Heart left ventricle (tissue), 16 donors: ENCODE results near the gene SELENON. TPM values are rescaled to one million over a fixed set of nuclear protein-coding genes. Genes with fewer than 3 reads are reported as not detected.
A peak's percentile ranks its signal among the peaks of the same experiment; 100 is the strongest.

ENCODE experiments used
- ATAC-seq, 4 donors: fragments of 200-7000 bp; cut with Tn5 transposase; one replicate each; pipeline ENCODE4 v1.9.1; 2020 to 2022; ENCODE audit warnings: moderate library complexity in 4 of 4, mild to moderate bottlenecking in 3 of 4, moderate number of reproducible peaks in 1 of 4
- DNase-seq, 5 donors: peaks; one replicate each; pipeline ENCODE4 v3.0.0-alpha.2; 2020
- H3K27ac ChIP-seq, 12 donors: fragments of 200-600 bp; sonication (generic) in 4 of 12; one replicate each; pipeline versions ENCODE4 v1.5.0 to v1.8.0; 2016 to 2022; ENCODE audit warnings: mild to moderate bottlenecking in 2 of 12
- H3K27me3 ChIP-seq, 9 donors: fragments of 200-600 bp; sonication (generic) in 2 of 9; one replicate each; pipeline versions ENCODE4 v1.5.1 to v1.8.0; 2016 to 2022; ENCODE audit warnings: mild to moderate bottlenecking in 3 of 9
- H3K36me3 ChIP-seq, 9 donors: fragments of 200-600 bp; sonication (generic) in 2 of 9; one replicate each; pipeline versions ENCODE4 v1.5.0 to v1.8.0; 2018 to 2022; ENCODE audit warnings: mild to moderate bottlenecking in 2 of 9
- H3K4me1 ChIP-seq, 12 donors: fragments of 200-600 bp; sonication (generic) in 4 of 12; one replicate each; pipeline versions ENCODE4 v1.5.0 to v1.8.0; 2016 to 2022; ENCODE audit warnings: mild to moderate bottlenecking in 3 of 12
- H3K4me3 ChIP-seq, 12 donors: fragments of 200-600 bp; sonication (generic) in 4 of 12; one replicate each; pipeline versions ENCODE4 v1.5.0 to v1.8.0; 2017 to 2022; ENCODE audit warnings: mild to moderate bottlenecking in 9 of 12, moderate library complexity in 4 of 12
- H3K9me3 ChIP-seq, 12 donors: fragments of 200-600 bp; sonication (generic) in 4 of 12; one replicate each; pipeline versions ENCODE4 v1.5.0 to v1.8.0; 2016 to 2022; ENCODE audit warnings: mild to moderate bottlenecking in 1 of 12
- POLR2A ChIP-seq, 2 donors: fragments of 450-650 bp; IDR thresholded peaks; one replicate each; pipeline ENCODE4 v1.6.1; 2017; ENCODE audit warnings: antibody characterized with exemption in 2 of 2, mild to moderate bottlenecking in 2 of 2, moderate library complexity in 2 of 2
- WGBS, 4 donors: extraction: QIAGEN DNeasy Blood & Tissue Kit in 2 of 4; methylation state at CpG; one replicate each; pipeline versions ENCODE4 v1.1.5 to v1.1.7; 2013 to 2018; 5-methylcytosine and 5-hydroxymethylcytosine counted together
- intact Hi-C, 10 donors: fragments of 100-400 bp; cut with DNase I; formaldehyde crosslinking; loops; one replicate each; pipeline versions ENCODE4 v1.11.1 to v1.14.2; 2022
- polyA plus RNA-seq, 2 donors: library from polyadenylated mRNA; stranded (reverse); fragments of 200-250 nt; gene quantifications; one replicate each; pipeline ENCODE4 v1.2.3, GENCODE V29; 2013
- total RNA-seq, 9 donors: library from RNA; depleted of rRNA in 2 of 9; stranded (reverse); fragments of >200 nt in 2 of 9; fragmentation: NEBNext Ultra II Directional in 3 of 9; extraction: Animal tissue kit (Norgen Biotek cat#: 25700) in 3 of 9; gene quantifications; one replicate each; pipeline versions ENCODE4 v1.1.0 to v1.2.4, GENCODE V29; 2016 to 2023
- TF ChIP-seq, protein P1 (sequence below), 12 donors: fragments of 200-600 bp; sonication (generic) in 4 of 12; IDR thresholded peaks; one replicate each; pipeline versions ENCODE4 v1.5.0 to v1.8.0; 2018 to 2022; ENCODE audit warnings: antibody characterized with exemption in 12 of 12, mild to moderate bottlenecking in 5 of 12
- donor health status: ischemic (EF 13 %, LVEDD 7.1; RV severe dilation, severe dysfunction).
- donor health status: healthy with polysubstance abuse.
- donor health status: DM: no; HTN: yes; CAD: no.
- donor health status: DM: no; HTN: no; CAD: no.
- donor health status: ischemic (EF 25% LVEDD 6.9; RV normal size, moderate dysfunction).
- donor health status: ischemic (EF 25% LVEDD 5.7; RV mildly dilated, moderate dysfunction).
- donor health status: healthy.
- donor health status: DM: yes; HTN: yes; CAD: no.
- donor health status: ischemic (EF 35%, LVEDD 5.7; RV mildly dilated, moderate dysfunction).
- donor health status: nonischemic (EF 11% LVEDD 7.7; RV severe dilation, severe dysfunction).
- donor health status: DM: yes; HTN: yes; CAD: no.
- donor health status: PGD.
- donor health status: ischemic (EF 29% LVEDD 5.4; RV normal size, mild dysfunction).
- donor health status: nonischemic (EF 23%, LVEDD 6.1; RV moderate dilation, normal function).

Gene SELENON
- total and polyA plus RNA-seq, 11 donors, result 28.9 to 92.3 (median 48.5) TPM

DNA sequence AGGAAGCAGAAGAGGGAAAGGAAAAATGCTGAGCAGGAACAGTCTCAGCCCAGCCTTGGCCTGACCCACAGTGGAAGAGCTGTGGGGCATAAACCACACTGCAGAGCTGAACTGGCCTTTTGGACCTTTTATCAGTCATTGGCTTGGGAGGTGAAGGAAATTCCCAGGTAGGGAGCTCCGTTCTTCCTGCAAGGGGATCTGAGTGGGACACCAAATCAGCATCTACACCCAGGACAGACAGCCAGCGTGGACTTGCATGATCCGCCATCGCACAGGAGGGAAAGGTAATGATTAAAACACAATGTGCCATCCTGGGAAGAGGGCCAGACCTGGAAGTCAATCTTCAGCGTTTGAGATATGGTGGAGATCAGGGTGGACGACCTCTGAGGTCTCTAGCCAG is 18.6 kb downstream of the SELENON start:
- Histone ChIP-seq H3K4me3 (peak overlapping the region in 7 of 12 donors; percentile 84 to 96 (median 88)), H3K27ac (peak overlapping the region in 4 of 12 donors; percentile 40 to 90 (median 46)), H3K27me3 (no peaks in the 10 kb centered on the region), H3K4me1 (peaks cover 0 to 53% (median 30%) of the 10 kb centered on the region in 12 donors), H3K9me3 (no peaks in the 10 kb centered on the region), H3K36me3 (peaks cover 0 to 37% (median 29%) of the 10 kb centered on the region in 9 donors)
- 28 to 48% (median 41%) methylated on average over 6 of the region's 6 CpGs for WGBS, 4 donors
- intact Hi-C loops, result loop anchor here in 2 of 10 donors (5.0 to 10.0 kb wide), 2 partner anchors 571 to 574 kb away; partner anchors contain the start of gene RSRP1 (in 2 of the 2)
- no peak for DNase-seq
- ATAC-seq, result no peak
- no peak for TF ChIP-seq POLR2A (IDR thresholded peaks at IDR 0.05)
- TF ChIP-seq, protein P1, sequence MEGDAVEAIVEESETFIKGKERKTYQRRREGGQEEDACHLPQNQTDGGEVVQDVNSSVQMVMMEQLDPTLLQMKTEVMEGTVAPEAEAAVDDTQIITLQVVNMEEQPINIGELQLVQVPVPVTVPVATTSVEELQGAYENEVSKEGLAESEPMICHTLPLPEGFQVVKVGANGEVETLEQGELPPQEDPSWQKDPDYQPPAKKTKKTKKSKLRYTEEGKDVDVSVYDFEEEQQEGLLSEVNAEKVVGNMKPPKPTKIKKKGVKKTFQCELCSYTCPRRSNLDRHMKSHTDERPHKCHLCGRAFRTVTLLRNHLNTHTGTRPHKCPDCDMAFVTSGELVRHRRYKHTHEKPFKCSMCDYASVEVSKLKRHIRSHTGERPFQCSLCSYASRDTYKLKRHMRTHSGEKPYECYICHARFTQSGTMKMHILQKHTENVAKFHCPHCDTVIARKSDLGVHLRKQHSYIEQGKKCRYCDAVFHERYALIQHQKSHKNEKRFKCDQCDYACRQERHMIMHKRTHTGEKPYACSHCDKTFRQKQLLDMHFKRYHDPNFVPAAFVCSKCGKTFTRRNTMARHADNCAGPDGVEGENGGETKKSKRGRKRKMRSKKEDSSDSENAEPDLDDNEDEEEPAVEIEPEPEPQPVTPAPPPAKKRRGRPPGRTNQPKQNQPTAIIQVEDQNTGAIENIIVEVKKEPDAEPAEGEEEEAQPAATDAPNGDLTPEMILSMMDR (IDR thresholded peaks at IDR 0.05), result no peak

DNA sequence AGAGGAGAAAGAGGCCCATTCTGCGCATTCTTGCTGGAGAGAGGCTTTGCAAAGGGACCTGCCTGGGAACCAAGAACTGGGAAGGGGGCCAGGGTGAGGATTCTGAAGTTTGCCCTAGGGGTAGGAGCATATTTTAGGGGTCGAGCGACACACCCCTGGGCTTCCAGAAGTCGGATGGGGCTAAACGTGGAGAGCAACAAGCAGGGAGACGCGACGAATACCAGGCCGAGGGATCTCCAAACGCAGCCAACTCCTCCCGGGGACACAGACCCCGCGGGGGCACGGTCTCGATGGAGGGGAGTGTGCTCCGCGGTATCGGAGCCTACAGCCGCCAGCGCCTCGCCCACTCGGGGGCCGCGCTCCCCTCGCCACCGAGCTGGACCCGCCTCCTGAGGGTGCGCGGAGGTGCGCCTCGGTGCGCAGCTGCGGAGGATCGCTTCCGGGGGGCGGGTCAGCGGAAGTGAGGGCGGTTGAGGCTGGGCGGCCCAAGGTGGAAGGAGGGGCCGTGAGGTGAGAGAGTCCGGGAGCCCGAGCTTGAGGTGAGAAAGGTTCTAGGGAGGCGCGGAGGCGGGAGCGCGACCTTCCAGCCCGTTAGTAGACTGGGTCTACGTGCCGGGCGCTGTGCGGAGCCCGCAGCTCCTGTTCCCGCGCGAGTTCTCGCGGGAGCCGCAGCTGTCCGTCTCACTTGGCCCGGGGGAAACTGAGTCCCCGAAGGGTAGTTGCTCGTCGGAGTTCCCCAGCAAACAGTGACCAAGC is 19.7 kb downstream of the SELENON start, which contains the start of gene MTFR1L:
Gene MTFR1L (plus strand): TSS at position 464 of the 756 bp plus-strand sequence. CDS start 3,151 bp downstream, outside the sequence.
- Histone ChIP-seq H3K27me3 (no peaks in the 10 kb centered on the region), H3K9me3 (no peaks in the 10 kb centered on the region), H3K27ac (peak within 1 kb of the TSS; percentile 81 to 98 (median 92)), H3K4me1 (peaks cover 0 to 59% (median 34%) of the 10 kb centered on the region in 12 donors), H3K36me3 (peaks cover 0 to 32% (median 23%) of the 10 kb centered on the region in 9 donors), H3K4me3 (peak within 1 kb of the TSS; percentile 74 to 98 (median 89))
- intact Hi-C loops, result loop anchor here in 4 of 10 donors (2.0 to 10.0 kb wide), 5 partner anchors 55 to 575 kb away; partner anchors contain the start of genes PAFAH2 (in 3 of the 4), RSRP1 (in 2 of the 4) and PAQR7 (in 1 of the 4)
- peak; percentile 90 to 93 (median 92) for DNase-seq
- peak; percentile 89 to 91 (median 90) for ATAC-seq
- TF ChIP-seq POLR2A (IDR thresholded peaks at IDR 0.05), result peak in 1 of 2 donors; percentile 89
- TF ChIP-seq, protein P1 (IDR thresholded peaks at IDR 0.05), result no peak
- WGBS, 4 donors, result 1% methylated on average over 35 to 64 of the region's 64 CpGs

DNA sequence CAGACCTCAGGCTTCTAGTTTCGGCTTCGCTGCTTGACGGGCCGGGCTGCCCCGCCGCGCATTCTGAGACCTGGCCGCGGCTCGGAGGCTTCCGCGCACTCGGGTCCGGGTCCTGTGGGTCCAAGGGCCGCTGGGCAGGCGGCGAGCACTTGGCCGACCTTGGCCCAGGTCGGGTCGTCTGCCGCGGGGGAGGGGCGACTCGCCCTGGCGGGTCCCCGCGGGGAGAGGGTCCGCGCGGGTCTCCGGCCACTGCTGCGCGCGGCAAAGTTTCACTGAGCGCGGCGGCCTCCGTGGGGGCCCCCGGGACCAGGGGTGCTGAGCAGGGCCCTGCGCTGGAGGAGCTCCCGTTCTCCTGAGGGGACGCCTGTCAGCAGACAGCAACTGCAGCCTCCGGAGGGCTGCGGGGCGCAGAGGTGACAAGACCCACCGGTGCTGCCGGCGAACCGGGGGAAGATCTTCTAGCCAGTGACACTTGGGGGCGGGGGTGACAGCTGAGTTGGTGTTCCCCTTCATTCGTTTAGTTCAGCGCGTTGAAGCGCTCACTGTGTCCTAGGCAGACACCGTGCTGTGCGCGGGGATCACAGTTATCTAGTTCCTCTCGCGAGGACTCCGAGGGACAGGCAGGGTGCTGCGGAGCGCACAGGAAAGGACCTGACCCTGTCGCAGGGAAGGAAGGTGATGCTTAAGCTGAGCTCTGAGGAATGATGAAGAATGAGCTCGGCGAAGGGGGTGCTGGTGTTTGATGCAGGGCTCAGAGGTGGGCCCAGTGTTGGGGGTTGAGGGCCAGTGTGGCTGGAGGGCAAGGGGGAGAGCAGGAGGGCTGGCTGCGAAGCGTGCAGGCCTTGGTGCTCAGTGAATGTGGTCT is 20.5 kb downstream of the SELENON start:
- DNase-seq, result peak in 3 of 5 donors; percentile 56 to 71 (median 63)
- intact Hi-C loops, result loop anchor here in 3 of 10 donors (2.0 to 10.0 kb wide), 3 partner anchors 54 to 178 kb away; partner anchors contain the start of genes PAFAH2 (in 3 of the 3) and PAQR7 (in 1 of the 3)
- Histone ChIP-seq H3K4me1 (peaks cover 0 to 61% (median 34%) of the 10 kb centered on the region in 12 donors), H3K9me3 (no peaks in the 10 kb centered on the region), H3K36me3 (peaks cover 0 to 31% (median 15%) of the 10 kb centered on the region in 9 donors), H3K27ac (peak overlapping the region; percentile 81 to 98 (median 92)), H3K4me3 (peak overlapping the region; percentile 74 to 98 (median 89)), H3K27me3 (no peaks in the 10 kb centered on the region)
- WGBS, 4 donors, result 1 to 2% (median 1%) methylated on average over 42 to 67 of the region's 67 CpGs
- ATAC-seq, result peak; percentile 39 to 63 (median 61)
- TF ChIP-seq, protein P1 (IDR thresholded peaks at IDR 0.05), result no peak
- no peak for TF ChIP-seq POLR2A (IDR thresholded peaks at IDR 0.05)
